OCI-LY7 (cell line): ENCODE results near the gene SRSF8. TPM values are rescaled to one million over a fixed set of nuclear protein-coding genes. Genes with fewer than 3 reads are reported as not detected.

Experiments used
- BruUV-seq: library from RNA; stranded (reverse); fragments of 400-500 nt; replicated peaks from 2 replicates; lab custom pipeline; 2021; lab: Mats Ljungman, UMichigan
- CTCF ChIA-PET: fragments of 300-600 bp; sonication (Branson Sonifier 250); formaldehyde crosslinking; loops from one replicate; lab custom pipeline; 2022; ENCODE audit warnings: antibody characterized with exemption; ENCODE audit not compliant: unreplicated experiment; lab: Charles Lee
- POLR2A ChIA-PET: fragments of 300-600 bp; sonication (Branson Sonifier 250); formaldehyde crosslinking; loops from one replicate; lab custom pipeline; 2022; ENCODE audit warnings: antibody characterized with exemption; lab: Charles Lee
- DNase-seq: peaks from one replicate; pipeline ENCODE4 v3.0.0-alpha.2; 2015; ENCODE audit warnings: low spot score
- H2AFZ ChIP-seq: fragments of 200-600 bp; sonication (generic), shearing (Covaris generic); 2 replicates; pipeline ENCODE4 v1.6.1; 2014; ENCODE audit warnings: mild to moderate bottlenecking, antibody characterized with exemption, low read length, moderate library complexity
- H3K27ac ChIP-seq: fragments of 200-600 bp; sonication (generic); 2 replicates; pipeline ENCODE4 v1.5.1; 2014; ENCODE audit warnings: mixed run types, low read depth, mild to moderate bottlenecking, moderate library complexity, low read length, inconsistent platforms; ENCODE audit not compliant: poor library complexity, severe bottlenecking
- H3K36me3 ChIP-seq: fragments of 200-600 bp; sonication (generic); 2 replicates; pipeline ENCODE4 v1.6.1; 2014; ENCODE audit warnings: mild to moderate bottlenecking, antibody characterized with exemption, low read length, moderate library complexity, mixed read lengths; ENCODE audit not compliant: insufficient read depth
- H3K4me1 ChIP-seq: fragments of 200-600 bp; sonication (generic); 2 replicates; pipeline ENCODE4 v1.5.1; 2014; ENCODE audit warnings: mild to moderate bottlenecking, low read length; ENCODE audit not compliant: insufficient read depth, poor library complexity, severe bottlenecking
- H3K4me2 ChIP-seq: fragments of 200-600 bp; sonication (generic); 2 replicates; pipeline ENCODE4 v1.6.1; 2014; ENCODE audit warnings: mild to moderate bottlenecking, low read length
- H3K4me3 ChIP-seq: fragments of 200-600 bp; sonication (generic); 2 replicates; pipeline ENCODE4 v1.5.1; 2014; ENCODE audit warnings: mild to moderate bottlenecking, low read depth, low read length; ENCODE audit not compliant: poor library complexity, severe bottlenecking
- H3K79me2 ChIP-seq: fragments of 200-600 bp; sonication (generic); 2 replicates; pipeline ENCODE4 v1.6.1; 2016; ENCODE audit warnings: low read depth, mild to moderate bottlenecking, low read length, moderate library complexity, mixed read lengths; ENCODE audit not compliant: insufficient read depth
- H3K9me2 ChIP-seq: fragments of 200-600 bp; sonication (generic); 2 replicates; pipeline ENCODE4 v1.6.1; 2016; ENCODE audit warnings: mild to moderate bottlenecking, low read length, mixed read lengths; ENCODE audit not compliant: insufficient read depth
- H3K9me3 ChIP-seq: fragments of 200-600 bp; sonication (generic); 2 replicates; pipeline ENCODE4 v1.6.1; 2014; ENCODE audit warnings: mild to moderate bottlenecking, mixed run types, low read length, mixed read lengths
- H4K20me1 ChIP-seq: fragments of 200-600 bp; sonication (generic); 2 replicates; pipeline ENCODE4 v1.6.1; 2014; ENCODE audit warnings: mild to moderate bottlenecking, antibody characterized with exemption, low read length, moderate library complexity, mixed read lengths; ENCODE audit not compliant: insufficient read depth
- CTCF ChIP-seq: fragments of 200-600 bp; sonication (generic); conservative IDR thresholded peaks from 2 replicates; pipeline ENCODE4 v1.5.1; 2014; ENCODE audit warnings: mild to moderate bottlenecking, antibody characterized with exemption, low read length, moderate library complexity, mixed read lengths
- EZH2phosphoT487 ChIP-seq: fragments of 200-600 bp; sonication (generic); IDR thresholded peaks from 2 replicates; pipeline ENCODE4 v1.6.1; 2018; ENCODE audit warnings: low read depth, borderline replicate concordance, mild to moderate bottlenecking, mixed run types, antibody characterized with exemption, low read length, moderate library complexity, mixed read lengths
- intact Hi-C: fragments of 100-400 bp; cut with micrococcal nuclease; formaldehyde crosslinking; loops from one replicate; pipeline ENCODE4 v1.10.0; 2022; ENCODE audit not compliant: unreplicated experiment
- total RNA-seq, 2 experiments: library from RNA; depleted of rRNA in 1 of 2; stranded (reverse); fragments of >200 nt in 1 of 2; shearing (Covaris generic) in 1 of 2; gene quantifications; 2 replicates each; pipeline ENCODE4 v1.2.3, GENCODE V29; 2014 to 2022

The SRSF8 gene
- total RNA-seq, 2 experiments from 2014 or later: 13.1 to 42.1 TPM

DNA sequence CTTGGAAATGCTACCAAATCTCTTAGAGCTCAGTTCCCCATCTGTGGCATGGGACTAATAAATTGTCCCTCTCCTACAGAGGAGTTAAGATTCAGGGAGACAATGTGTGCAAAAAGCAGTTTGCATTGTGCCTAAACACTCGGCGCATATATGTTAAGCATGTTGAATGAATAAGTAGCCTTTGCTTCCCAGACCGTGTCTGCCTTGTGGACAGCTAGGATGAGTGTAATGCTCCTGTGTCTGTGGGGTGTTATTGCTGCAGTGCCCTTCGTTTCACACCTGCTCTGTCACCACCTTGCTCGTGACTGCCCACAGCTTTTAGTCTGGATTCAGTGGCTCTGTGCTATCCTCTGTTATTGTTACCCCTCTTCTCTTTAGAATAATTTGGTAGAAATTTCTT lies 37.0 kb downstream of the SRSF8 start:
- DNase-seq: no peak
- no TSS peak for BruUV-seq
- peaks cover 2% of the 10 kb centered on the region for H3K36me3 ChIP-seq
- no peak overlapping the region for H3K4me3 ChIP-seq
- H3K9me2 ChIP-seq: no peaks in the 10 kb centered on the region
- H3K9me3 ChIP-seq: no peaks in the 10 kb centered on the region
- H3K4me1 ChIP-seq: peaks cover 20% of the 10 kb centered on the region
- CTCF ChIA-PET: interaction anchor here (2.0 kb wide), 1 partner anchor 12 kb away, joined by 10 read pairs; no protein-coding TSS in a partner anchor
- no peak overlapping the region for H3K27ac ChIP-seq
- H4K20me1 ChIP-seq: no peaks in the 10 kb centered on the region
- no peak overlapping the region for H2AFZ ChIP-seq
- TF ChIP-seq EZH2phosphoT487 (no peak), CTCF (no peak)
- intact Hi-C loops: no loop called here
- H3K79me2 ChIP-seq: no peaks in the 10 kb centered on the region
- POLR2A ChIA-PET: interaction anchor here (0.7 to 2.6 kb wide), 7 partner anchors 8 to 88 kb away, joined by 3 to 18 read pairs (median 5); partner anchors contain the start of gene ENDOD1
- no peak overlapping the region for H3K4me2 ChIP-seq

GRCh38 chr11:95104121-95104830 lies 37.6 kb downstream of the SRSF8 start:
- ChIA-PET CTCF (no interaction called here), POLR2A (interaction anchor here (0.7 to 2.6 kb wide), 4 partner anchors 8 to 88 kb away, joined by 3 to 18 read pairs (median 4); partner anchors contain the start of gene ENDOD1)
- H3K4me1 ChIP-seq: peaks cover 17% of the 10 kb centered on the region
- no peaks in the 10 kb centered on the region for H3K9me3 ChIP-seq
- H3K4me2 ChIP-seq: no peak overlapping the region
- H3K36me3 ChIP-seq: peaks cover 8% of the 10 kb centered on the region
- no TSS peak for BruUV-seq
- intact Hi-C loops: no loop called here
- DNase-seq: no peak
- H3K79me2 ChIP-seq: no peaks in the 10 kb centered on the region
- no peaks in the 10 kb centered on the region for H4K20me1 ChIP-seq
- TF ChIP-seq CTCF (no peak), EZH2phosphoT487 (no peak)
- H3K27ac ChIP-seq: no peak overlapping the region
- H3K4me3 ChIP-seq: no peak overlapping the region
- H2AFZ ChIP-seq: no peak overlapping the region
- H3K9me2 ChIP-seq: no peaks in the 10 kb centered on the region

GRCh38 chr11:95104856-95105255 lies 38.1 kb downstream of the SRSF8 start:
- Histone ChIP-seq H3K27ac (no peak overlapping the region), H3K9me2 (no peaks in the 10 kb centered on the region), H2AFZ (no peak overlapping the region), H3K4me3 (no peak overlapping the region), H4K20me1 (no peaks in the 10 kb centered on the region), H3K4me2 (no peak overlapping the region), H3K4me1 (peaks cover 17% of the 10 kb centered on the region), H3K9me3 (no peaks in the 10 kb centered on the region), H3K79me2 (no peaks in the 10 kb centered on the region), H3K36me3 (peaks cover 14% of the 10 kb centered on the region)
- POLR2A ChIA-PET: interaction anchor here (0.9 to 1.0 kb wide), 2 partner anchors 8 to 9 kb away, joined by 4 to 5 read pairs; no protein-coding TSS in a partner anchor
- intact Hi-C loops: no loop called here
- TF ChIP-seq EZH2phosphoT487 (no peak), CTCF (no peak)
- BruUV-seq: no TSS peak
- CTCF ChIA-PET: no interaction called here
- no peak for DNase-seq
